Heart left ventricle (tissue), 13 donors: ENCODE measurements around the gene AKR1C1.
"Not testable (repeated sequence)": the region's sequence is repeated elsewhere in the genome, so short reads cannot be mapped to it uniquely, and the experiment has no call there.

Experiments used
- CTCF ChIP-seq, 12 donors: fragments of 200-600 bp; sonication (generic) in 4 of 12; IDR thresholded peaks; one replicate each; pipeline versions ENCODE4 v1.5.0 to v1.8.0; 2018 to 2022; ENCODE audit warnings: antibody characterized with exemption in 12 of 12, mild to moderate bottlenecking in 5 of 12
- POLR2A ChIP-seq, 2 donors: fragments of 450-650 bp; IDR thresholded peaks; one replicate each; pipeline ENCODE4 v1.6.1; 2017; ENCODE audit warnings: antibody characterized with exemption in 2 of 2, mild to moderate bottlenecking in 2 of 2, moderate library complexity in 2 of 2
- donor health status: ischemic (EF 13 %, LVEDD 7.1; RV severe dilation, severe dysfunction).
- donor health status: DM: no; HTN: yes; CAD: no.
- donor health status: DM: no; HTN: no; CAD: no.
- donor health status: ischemic (EF 25% LVEDD 6.9; RV normal size, moderate dysfunction).
- donor health status: ischemic (EF 25% LVEDD 5.7; RV mildly dilated, moderate dysfunction).
- donor health status: ischemic (EF 35%, LVEDD 5.7; RV mildly dilated, moderate dysfunction).
- donor health status: nonischemic (EF 11% LVEDD 7.7; RV severe dilation, severe dysfunction).
- donor health status: DM: yes; HTN: yes; CAD: no.
- donor health status: PGD.
- donor health status: ischemic (EF 29% LVEDD 5.4; RV normal size, mild dysfunction).
- donor health status: nonischemic (EF 23%, LVEDD 6.1; RV moderate dilation, normal function).

- not testable (repeated sequence) for TF ChIP-seq POLR2A, CTCF (IDR thresholded peaks at IDR 0.05)
These were observed 10.1 kb downstream of the AKR1C1 start for GRCh38 chr10:4973294-4973693.
